GM18511 (cell line): ENCODE results near the gene STPG4.

Experiments used
- ATAC-seq: cut with Tn5 transposase; IDR thresholded peaks from one replicate; pipeline ENCODE4 v1.9.1; 2021; ENCODE audit warnings: mild to moderate bottlenecking, moderate library complexity; ENCODE audit not compliant: unreplicated experiment

Gene STPG4

DNA sequence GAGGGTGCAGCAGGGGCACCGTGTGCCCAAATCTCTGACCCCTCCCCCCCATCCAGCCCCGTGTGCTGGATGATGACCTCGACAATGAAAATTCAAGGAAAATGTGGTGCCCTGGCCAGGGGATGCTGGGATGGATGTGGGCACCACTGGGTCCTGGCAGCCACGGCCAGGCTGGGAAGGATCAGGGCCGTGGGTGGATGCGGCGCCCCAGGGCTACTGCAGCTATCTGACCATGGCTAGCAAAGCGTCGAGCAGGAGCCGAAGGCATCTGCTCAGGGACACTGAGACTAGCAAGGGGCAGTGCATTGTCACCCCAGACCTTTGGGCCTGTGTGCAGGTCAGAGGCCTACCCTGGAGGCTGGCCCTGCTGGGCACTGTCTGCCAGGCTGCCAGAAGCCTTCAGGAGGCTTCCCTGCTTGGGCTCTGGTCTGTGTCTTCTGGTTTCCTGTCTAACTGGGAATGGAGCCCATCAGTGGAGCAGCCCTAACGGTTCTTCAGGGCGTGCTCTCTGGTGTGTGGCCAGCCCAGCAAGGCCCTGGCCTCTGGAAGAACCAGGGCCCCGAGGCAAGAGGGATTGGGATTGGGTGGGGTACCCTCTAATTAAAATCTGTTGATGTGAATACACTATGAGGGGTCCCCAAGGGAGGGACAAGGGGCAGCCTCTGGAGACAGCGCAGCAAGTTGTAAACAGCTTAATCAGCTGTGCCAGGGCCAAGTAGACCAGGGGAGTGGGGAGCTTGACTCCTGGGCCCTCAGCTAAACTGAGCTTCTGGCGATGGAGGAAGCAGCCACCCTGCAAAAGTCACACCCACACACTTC lies 98.0 kb downstream of the STPG4 start:
- ATAC-seq: peak; percentile 66

- ATAC-seq: no peak
These were observed 98.7 kb downstream of the STPG4 start for GRCh38 chr2:47056374-47056773.

DNA sequence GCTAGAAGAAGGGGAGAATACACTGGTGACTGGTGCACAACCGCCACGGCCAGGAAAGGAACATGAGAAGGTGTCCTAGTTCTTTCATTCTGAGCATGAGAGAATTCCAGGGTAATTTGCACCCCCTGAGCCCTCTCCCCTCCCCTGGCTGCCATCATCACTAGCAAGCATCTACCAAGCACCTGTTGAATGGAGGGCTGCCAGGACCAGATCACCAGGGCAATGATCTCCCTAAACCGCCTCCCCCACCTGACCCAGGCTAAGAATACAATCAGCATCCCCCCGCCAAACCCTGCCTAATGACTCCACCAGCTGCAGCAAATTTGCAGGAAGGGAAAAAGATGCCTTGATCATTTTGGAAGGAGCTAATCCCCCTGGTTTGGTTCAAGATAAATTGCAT lies 100.2 kb downstream of the STPG4 start:
- ATAC-seq: no peak

DNA sequence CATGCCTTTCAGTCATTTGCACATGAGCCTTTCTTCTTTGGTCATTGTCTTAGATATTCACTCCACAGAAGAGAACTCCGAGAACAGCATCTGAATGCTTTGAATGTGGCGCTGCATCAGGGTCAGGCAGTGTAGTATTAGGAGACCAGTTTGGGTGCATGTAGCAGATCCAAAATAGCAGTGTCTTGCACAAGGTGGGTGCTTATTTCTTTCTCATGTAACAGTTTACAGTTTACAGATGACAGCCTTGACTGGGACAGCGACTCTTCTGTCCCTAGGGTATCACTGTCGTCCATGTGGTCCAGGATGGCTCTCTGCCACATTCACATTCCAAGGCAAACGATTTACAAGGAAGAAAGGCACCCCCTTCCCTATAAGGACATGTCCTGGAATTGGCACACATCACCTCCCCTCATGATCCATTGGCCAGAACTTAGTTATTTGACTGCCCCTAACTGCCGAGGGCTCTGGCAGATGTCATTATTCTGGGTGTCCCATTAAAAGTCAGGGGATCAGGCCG lies 101.0 kb downstream of the STPG4 start:
- ATAC-seq: no peak

DNA sequence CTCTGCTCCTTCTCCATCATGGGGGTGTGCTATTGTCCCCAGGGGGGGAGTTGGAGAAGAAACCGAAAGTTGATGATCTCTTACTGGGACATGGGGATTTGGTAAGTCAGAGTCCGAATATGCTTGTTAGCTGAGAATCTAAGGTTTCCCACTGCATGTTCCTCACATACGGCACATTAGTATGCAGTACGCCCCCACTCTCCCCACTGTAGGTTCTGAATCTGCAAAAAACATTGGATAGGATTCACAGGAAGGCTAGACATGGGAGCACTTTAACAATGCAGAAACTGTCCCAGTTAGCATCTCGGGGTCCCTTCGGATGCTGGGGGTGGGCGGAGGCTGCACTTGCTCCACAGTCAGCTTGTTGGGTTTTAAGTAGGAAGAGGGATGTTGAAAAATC lies 102.3 kb downstream of the STPG4 start:
- no peak for ATAC-seq

DNA sequence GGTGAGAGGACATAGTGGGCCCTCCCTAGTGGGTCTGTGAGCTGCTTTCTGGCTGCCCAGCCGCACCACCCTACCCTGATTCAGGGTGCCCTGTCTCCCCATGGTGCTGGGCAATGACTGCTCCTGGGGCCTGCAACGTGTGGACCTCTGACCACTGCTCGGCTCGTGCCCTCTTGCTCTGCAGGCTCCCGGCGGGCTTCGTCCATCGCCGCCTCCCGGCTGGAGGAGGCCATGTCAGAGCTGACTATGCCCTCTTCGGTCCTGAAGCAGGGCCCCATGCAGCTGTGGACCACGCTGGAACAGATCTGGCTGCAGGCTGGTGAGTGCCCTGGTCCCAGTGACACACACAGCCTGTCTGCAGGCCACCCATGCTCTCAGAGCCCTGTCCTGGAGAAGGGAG lies 103.5 kb downstream of the STPG4 start:
- ATAC-seq: no peak

GRCh38 chr2:47050762-47051161 lies 104.3 kb downstream of the STPG4 start:
- ATAC-seq: no peak

- ATAC-seq: no peak
These were observed 104.9 kb downstream of the STPG4 start for GRCh38 chr2:47050021-47050760.

- ATAC-seq: no peak
These were observed 105.6 kb downstream of the STPG4 start for GRCh38 chr2:47049502-47049901.

- no peak for ATAC-seq
These were observed 106.2 kb downstream of the STPG4 start for GRCh38 chr2:47048801-47049480.

- ATAC-seq: no peak
These were observed 108.8 kb downstream of the STPG4 start for GRCh38 chr2:47046271-47046670.

GRCh38 chr2:47043891-47044239 lies 111.2 kb downstream of the STPG4 start:
- ATAC-seq: no peak

DNA sequence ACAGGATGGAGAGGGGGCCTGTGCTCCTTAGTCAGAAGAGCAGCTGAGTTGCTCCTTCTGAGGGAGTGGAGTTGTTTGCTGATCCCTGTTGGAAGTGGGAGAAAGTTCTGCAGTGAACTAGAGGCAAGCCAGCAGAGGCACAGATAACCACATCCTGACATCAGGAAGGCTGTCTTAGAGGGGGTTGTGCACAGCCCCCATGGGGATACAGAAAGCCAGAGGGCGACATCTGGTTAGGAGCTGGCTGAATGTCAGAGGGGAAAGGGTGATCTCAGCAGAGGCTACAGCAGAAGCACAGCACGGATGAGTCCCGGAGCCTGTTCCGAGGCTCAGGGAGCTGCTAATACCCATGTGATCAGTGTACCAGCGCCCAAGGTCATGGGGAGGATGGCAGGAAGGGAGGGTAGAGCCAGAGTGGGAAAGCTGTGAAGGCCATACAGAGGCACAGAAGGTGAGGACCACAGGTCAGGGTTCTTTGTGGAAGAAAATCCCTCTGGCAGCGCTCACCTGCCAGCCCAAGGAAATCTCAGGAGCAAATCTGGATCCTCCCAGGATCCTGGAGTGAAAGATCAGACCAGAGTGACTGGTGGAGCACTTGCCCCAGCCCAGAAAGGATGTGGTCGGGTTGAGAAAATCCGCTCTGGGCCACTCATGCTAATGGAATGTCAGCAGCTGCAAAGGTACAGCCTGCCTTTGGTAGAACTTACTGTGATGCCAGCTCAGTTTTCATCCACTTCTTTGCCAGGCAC lies 111.8 kb downstream of the STPG4 start:
- no peak for ATAC-seq

GRCh38 chr2:47041891-47042684 lies 113.0 kb downstream of the STPG4 start:
- ATAC-seq: no peak

DNA sequence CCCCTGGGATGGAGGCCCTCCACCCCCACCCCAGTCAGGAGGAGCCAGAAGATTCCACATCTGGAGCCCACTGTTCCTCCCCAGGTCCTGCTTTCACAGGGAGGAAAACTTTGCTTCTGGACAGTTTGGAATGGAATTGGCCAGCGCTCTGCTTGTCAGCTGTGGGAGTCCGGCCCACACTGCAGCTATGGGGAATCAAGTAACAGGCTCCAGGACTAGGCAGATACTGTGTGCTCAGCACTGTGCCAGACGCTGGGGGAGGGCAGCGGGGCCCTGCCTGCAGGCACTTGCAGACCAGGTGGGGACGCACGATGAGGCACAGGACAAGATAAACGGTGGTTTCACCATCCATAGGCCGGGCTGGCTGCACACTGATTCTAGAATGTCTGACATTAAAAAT lies 114.0 kb downstream of the STPG4 start:
- no peak for ATAC-seq

- ATAC-seq: no peak
These were observed 114.5 kb downstream of the STPG4 start for GRCh38 chr2:47040651-47041050.

DNA sequence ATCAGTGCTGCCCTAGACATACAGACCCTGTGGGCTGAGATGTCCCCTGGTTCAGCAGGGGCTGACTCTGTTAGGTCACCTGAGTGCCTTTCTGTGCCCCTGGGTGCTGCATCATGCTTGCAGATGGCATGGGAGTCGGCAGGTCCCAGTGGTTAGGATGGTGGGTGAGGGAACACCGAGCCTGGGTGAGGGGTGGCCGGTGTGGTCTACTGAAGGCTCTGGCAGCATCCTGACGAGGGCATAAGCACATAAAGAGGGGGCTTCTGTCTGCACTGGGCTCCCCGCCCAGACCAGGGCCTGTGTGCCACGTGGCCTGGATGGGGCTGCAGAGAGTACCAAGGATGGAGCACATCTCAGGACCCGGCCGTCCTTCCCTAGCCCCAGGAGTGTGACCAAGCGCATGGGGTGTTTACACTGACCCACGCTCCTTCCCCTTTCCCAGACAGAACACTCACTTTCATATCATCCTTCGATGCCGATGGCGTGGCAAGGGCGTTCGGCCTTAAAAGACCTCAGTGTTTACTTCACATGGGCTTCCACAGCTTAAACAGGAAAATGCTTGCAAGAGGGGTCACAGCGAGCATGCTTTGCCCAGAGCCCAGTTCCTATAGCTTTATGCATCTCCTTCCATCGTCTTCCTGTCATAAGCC lies 115.1 kb downstream of the STPG4 start:
- ATAC-seq: no peak

DNA sequence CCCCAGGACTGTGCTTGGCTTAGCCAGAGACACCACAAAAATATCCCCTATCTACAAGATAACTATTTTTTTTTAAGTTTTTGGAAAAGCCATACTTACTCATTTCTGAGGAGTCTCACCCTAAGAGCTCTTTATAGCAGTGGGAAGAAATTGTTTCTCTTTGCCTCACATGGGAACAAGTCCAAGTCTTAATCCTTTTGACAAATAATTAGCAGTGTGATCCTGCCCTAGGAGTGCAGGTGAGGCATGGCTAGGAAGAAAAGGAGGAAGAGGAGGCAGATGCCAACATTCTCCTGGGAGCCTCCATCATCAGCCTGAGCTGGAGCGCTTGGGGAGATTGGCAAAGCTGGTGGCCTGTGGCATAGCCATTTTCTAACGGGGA lies 115.6 kb downstream of the STPG4 start:
- ATAC-seq: no peak

DNA sequence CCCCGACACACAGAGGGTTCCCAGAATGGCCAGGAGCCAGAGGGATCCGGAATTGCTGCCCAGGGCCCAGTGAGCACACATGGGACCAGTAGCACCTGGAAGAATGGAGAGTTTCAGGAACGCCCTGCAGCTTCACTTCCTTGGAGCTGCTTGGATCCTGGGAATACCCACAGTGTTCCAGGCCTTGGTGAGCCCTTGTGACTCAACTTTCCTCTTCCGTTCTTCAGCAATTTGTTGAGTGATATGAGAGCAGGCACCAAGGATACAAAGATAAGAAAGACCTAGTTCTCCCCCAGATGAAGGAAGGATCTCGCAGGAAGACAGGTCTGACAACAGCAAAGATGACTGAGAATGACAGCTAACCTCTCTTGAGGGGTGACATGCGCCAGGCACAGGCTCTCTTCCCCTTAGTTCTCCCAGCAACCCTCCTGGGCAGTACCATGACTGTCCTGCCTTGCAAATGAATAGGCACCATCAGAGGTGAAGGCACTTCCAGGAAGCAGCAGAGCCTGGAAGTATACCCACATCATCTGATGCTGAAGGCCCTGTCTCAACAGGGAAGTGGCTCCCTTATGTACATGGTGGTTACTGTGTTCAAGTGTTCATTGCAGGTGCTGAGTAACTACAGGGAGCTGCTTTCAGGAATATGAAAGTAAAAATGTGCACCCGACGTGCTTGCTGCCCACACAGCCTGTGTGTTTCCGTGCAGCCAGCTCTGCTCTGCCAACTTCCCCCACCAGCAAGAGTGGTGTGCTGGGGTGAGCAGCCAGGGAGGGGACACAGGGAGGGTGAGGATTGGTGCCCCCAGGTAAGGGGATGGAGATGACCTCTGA lies 116.2 kb downstream of the STPG4 start:
- peak; percentile 62 for ATAC-seq
